GM12892 (cell line): ENCODE data around the gene SLC4A7. TPM values are rescaled to one million over a fixed set of nuclear protein-coding genes. Genes with fewer than 3 reads are reported as not detected.
"Not testable (repeated sequence)": the region's sequence is repeated elsewhere in the genome, so short reads cannot be mapped to it uniquely, and the experiment has no call there.

Experiments
- DNase-seq: peaks from one replicate; pipeline ENCODE4 v3.0.0; 2011; ENCODE audit not compliant: insufficient read length
- FAIRE-seq: peaks from 2 replicates; lab custom pipeline; 2011; peaks lifted over from hg19 to GRCh38; lab: Jason Lieb, UNC
- POLR2A ChIP-seq: IDR thresholded peaks from 2 replicates; pipeline ENCODE4 v1.6.1; 2011; ENCODE audit warnings: low read depth, low read length, control low read depth
- POLR2AphosphoS5 ChIP-seq: IDR thresholded peaks from 2 replicates; pipeline ENCODE4 v1.6.1; 2011; ENCODE audit warnings: low read depth, low read length, control low read depth
- TAF1 ChIP-seq: IDR thresholded peaks from 2 replicates; pipeline ENCODE4 v1.6.1; 2011; ENCODE audit warnings: low read depth, mild to moderate bottlenecking, control low read depth, low read length, borderline replicate concordance
- polyA plus RNA-seq: library from polyadenylated mRNA; unstranded; fragments of >200 nt; gene quantifications from one replicate; pipeline ENCODE4 v1.2.1, GENCODE V29; 2012; ENCODE audit warnings: missing spikeins, inconsistent platforms; ENCODE audit not compliant: missing spikeins

Gene SLC4A7
- polyA plus RNA-seq: 22.9 TPM

DNA sequence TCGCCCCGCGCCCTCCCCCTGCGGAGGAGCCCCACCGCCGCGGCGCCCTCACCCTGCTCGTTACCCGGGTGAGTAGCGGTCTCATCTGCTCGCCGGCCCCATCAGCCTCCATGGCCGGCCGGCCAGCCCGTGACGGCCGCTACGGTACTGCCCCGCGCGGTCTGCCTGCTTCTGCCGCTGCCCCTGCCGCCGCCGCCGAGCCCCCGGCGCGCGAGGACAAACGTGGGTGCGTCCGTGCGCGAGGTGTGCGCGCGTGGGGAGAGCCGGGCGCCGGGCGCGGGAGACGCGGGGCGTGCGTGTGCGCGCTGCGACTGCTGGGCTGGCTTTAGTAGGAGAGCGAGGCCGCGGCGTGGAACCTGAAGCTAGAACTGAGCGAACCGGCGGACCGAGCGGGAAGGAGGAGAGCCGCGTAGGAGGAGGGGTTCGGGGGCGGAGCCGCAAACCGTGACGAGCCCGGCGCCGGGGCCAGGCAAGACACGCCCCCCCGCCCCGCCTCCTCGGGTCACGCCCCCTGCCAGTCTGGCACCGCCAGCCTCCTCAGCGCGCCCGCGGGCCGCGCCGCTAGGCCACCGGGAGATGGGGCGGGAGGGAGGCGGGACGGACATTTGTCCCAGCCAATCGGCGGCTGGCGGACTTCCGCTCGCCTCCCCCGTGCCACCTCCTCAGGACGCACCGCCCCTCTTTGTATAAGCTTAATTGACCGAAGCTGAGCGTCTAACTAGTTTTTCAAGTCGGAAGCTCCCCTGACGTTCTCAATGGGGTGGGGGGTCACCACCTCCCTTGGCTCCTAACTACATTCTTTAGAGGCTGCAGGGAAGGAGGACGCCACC, at the start of gene SLC4A7:
Gene SLC4A7 (minus strand): TSS at position 370 of the 830 bp plus-strand sequence. CDS start 258 bp downstream, at position 112.
- TF ChIP-seq TAF1 (peak; percentile 75), POLR2AphosphoS5 (peak; percentile 89), POLR2A (peak; percentile 95)
- peak; percentile 94 for FAIRE-seq
- peak; percentile 86 for DNase-seq

- no peak for FAIRE-seq
- DNase-seq: no peak
- TF ChIP-seq TAF1 (no peak), POLR2AphosphoS5 (no peak), POLR2A (no peak)
Observed at GRCh38 chr3:27533261-27533607, 49.0 kb upstream of the SLC4A7 start.

- TF ChIP-seq POLR2A (no peak), POLR2AphosphoS5 (no peak), TAF1 (no peak)
- DNase-seq (no peak), FAIRE-seq (no peak)
Observed at GRCh38 chr3:27532426-27533260, 48.5 kb upstream of the SLC4A7 start.

DNA sequence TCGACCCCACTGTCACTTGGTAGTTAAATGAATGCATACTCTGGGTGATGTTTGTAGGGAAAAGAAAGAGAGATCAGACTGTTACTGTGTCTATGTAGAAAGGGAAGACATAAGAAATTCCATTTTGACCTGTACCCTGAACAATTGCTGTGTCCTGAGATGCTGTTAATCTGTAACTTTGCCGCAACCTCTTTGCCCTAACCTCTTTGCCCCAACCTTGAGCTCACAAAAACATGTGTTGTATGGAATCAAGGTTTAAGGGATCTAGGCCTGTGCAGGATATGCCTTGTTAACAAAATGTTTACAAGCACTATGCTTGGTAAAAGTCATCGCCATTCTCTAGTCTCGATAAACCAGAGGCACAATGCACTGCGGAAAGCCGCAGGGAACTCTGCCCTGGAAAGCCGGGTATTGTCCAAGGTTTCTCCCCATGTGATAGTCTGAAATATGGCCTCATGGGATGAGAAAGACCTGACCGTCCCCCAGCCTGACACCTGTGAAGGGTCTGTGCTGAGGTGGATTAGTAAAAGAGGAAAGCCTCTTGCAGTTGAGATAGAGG, 47.1 kb upstream of the SLC4A7 start:
- not testable (repeated sequence) for DNase-seq, FAIRE-seq

DNA sequence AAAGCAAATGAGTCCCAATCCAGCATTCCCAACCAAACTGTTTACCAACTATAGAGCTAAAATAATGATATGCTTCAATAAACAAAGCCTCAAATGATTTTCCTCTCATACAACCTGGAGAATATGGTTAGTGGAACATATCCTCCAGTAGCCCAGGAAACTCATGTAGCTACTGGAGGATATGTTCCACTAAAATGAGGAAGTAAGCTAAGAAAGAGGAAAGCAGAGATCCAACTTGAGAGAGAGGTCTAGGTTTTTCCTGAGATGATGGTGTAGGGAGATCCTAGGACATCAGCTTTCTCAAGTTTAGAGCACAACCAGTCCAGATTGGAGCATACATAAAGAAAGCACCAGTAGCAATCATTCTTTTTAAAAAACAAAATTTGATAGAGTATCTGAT, 44.6 kb upstream of the SLC4A7 start:
- TF ChIP-seq POLR2AphosphoS5 (no peak), POLR2A (no peak), TAF1 (no peak)
- no peak for DNase-seq
- FAIRE-seq: no peak

DNA sequence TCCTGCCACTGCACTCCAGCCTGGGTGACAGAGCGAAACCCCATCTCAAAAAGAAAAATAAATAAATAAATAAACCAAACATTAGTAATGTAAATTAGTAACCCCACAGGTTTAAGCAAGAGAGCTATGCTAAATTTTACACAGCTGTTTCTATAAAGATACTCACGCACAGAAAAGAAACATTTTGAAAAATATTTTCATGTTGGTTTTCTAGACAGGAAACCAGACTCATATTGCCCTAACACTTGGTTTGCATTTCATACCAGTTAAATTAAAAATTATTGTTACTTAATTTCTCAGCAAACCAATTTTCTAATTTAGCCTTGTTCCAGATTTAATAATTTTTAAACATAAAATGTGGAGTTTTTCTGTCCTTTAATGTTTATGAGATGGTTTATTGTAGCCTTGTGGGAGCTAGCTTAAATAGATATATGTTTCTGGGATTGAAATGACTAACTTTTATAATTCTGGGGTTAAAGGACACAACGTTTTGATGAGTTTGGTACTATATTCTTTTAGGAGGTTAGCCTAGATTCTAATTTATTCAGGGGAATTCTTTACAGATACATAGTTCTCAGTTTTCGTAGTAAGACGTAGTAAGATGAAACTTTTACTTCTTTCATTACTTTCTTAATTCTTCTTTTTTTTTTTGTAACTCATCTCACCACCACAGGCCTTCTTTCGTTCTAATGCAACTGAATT, 42.6 kb upstream of the SLC4A7 start:
- TF ChIP-seq POLR2AphosphoS5 (no peak), POLR2A (no peak), TAF1 (no peak)
- DNase-seq (no peak), FAIRE-seq (no peak)

GRCh38 chr3:27521872-27522265, 37.7 kb upstream of the SLC4A7 start:
- FAIRE-seq: no peak
- no peak for DNase-seq
- TF ChIP-seq POLR2AphosphoS5 (no peak), TAF1 (no peak), POLR2A (no peak)

- FAIRE-seq (no peak), DNase-seq (no peak)
- TF ChIP-seq POLR2A (no peak), POLR2AphosphoS5 (no peak), TAF1 (no peak)
Observed at GRCh38 chr3:27521179-27521871, 37.1 kb upstream of the SLC4A7 start.

DNA sequence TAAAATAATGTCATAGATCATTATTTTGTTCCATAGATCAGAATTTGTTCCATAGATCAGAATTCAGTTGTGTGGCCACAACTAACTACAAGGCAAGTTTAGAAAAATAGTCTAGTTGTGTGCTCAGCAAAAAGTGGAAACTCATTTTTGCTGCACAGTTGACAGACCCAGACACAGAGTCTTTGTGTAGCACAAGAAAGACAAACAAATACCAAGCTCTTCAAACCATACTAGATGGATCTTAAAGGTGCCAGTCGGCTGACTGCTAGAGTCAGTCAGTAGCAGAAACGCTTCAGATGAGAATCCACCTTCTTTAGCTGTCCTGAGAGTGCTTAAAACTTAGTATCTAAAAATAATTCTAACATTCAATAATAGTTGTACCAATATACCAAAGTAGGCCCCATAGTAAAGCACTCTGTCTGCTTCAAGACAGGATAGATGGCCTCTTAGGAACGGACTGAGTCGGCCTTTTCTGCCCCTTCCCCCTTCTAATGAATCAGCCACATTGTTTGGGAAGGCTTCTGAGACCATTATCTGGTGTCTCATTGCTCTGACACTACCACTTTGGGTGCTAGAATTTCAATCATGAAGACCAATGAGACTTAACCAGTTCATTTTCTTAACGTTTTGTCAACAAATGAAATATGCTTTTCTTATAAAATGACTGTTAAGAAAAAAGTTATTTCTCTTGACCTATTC, 27.7 kb upstream of the SLC4A7 start:
- FAIRE-seq: no peak
- TF ChIP-seq POLR2A (no peak), POLR2AphosphoS5 (no peak), TAF1 (no peak)
- no peak for DNase-seq

- TF ChIP-seq TAF1: no peak
- FAIRE-seq: no peak
- DNase-seq: no peak
Observed at GRCh38 chr3:27509376-27509775, 25.2 kb upstream of the SLC4A7 start.

GRCh38 chr3:27508424-27508823, 24.2 kb upstream of the SLC4A7 start:
- no peak for DNase-seq
- TF ChIP-seq POLR2A (no peak), POLR2AphosphoS5 (no peak), TAF1 (no peak)
- FAIRE-seq: no peak
